Adrenal gland (tissue), 5 donors: ENCODE data around the gene TLE7.

Source experiments
- POLR2A ChIP-seq, 2 donors: fragments of 450-650 bp; IDR thresholded peaks; one replicate each; pipeline ENCODE4 v1.6.1; 2017; ENCODE audit warnings: antibody characterized with exemption in 2 of 2, mild to moderate bottlenecking in 2 of 2, moderate library complexity in 1 of 2
- TF ChIP-seq, protein P1 (sequence below), 6 experiments: fragments of 450-650 bp in 4 of 6; fragments of 200-600 bp in 2 of 6; sonication (generic) in 1 of 6; IDR thresholded peaks; 1 replicate in 5 of 6; 2 replicates in 1 of 6; pipeline versions ENCODE4 v1.5.1 to v1.8.0; 2016 to 2021; ENCODE audit warnings: antibody characterized with exemption in 6 of 6, mild to moderate bottlenecking in 2 of 6, moderate library complexity in 1 of 6
- donor health status: DM: no; HTN: no; CAD: no.

DNA sequence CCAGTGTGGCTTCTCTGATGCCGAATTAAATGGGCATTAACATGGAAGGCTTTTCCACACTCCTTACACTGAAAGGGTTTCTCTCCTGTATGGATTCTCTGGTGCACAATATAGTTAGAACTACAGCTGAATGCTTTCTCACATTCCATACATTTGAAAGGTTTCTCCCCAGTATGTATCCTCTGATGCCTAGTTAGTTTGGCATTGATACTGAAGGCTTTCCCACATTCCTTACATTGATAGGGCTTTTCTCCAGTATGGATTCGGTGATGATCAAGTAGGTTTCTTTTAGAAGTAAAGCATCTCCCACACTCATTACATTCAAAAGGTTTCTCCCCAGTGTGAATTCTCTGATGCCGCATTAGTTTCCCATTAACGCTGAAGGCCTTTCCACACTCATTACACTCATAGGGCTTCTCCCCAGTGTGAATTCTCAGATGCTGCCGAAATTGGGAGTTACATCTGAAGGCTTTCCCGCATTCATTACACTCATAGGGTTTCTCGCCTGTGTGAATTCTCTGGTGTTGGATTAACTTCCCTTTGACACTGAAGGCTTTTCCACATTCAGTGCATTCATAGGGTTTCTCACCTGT lies 6.5 kb upstream of the TLE7 start:
- TF ChIP-seq POLR2A (IDR thresholded peaks at IDR 0.05): no peak
- TF ChIP-seq, protein P1, sequence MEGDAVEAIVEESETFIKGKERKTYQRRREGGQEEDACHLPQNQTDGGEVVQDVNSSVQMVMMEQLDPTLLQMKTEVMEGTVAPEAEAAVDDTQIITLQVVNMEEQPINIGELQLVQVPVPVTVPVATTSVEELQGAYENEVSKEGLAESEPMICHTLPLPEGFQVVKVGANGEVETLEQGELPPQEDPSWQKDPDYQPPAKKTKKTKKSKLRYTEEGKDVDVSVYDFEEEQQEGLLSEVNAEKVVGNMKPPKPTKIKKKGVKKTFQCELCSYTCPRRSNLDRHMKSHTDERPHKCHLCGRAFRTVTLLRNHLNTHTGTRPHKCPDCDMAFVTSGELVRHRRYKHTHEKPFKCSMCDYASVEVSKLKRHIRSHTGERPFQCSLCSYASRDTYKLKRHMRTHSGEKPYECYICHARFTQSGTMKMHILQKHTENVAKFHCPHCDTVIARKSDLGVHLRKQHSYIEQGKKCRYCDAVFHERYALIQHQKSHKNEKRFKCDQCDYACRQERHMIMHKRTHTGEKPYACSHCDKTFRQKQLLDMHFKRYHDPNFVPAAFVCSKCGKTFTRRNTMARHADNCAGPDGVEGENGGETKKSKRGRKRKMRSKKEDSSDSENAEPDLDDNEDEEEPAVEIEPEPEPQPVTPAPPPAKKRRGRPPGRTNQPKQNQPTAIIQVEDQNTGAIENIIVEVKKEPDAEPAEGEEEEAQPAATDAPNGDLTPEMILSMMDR (IDR thresholded peaks at IDR 0.05): no peak
